ENCODE data around the gene PAM. TPM values are rescaled to one million over a fixed set of nuclear protein-coding genes. Genes with fewer than 3 reads are reported as not detected.

PAM gene
- total RNA-seq, 2 experiments from 2014 or later = 15.1 to 16.1 TPM

GRCh38 chr5:102742215-102742614 is 12.9 kb upstream of the PAM start:
- H3K27ac Mint-ChIP-seq = no peak overlapping the region
- H3K27me3 ChIP-seq (ENCODE audit: control insufficient read depth in 1 of 2, insufficient read depth in 2 of 2, low read length in 2 of 2) = no peaks in the 10 kb centered on the region
- CTCF ChIA-PET = no interaction called here
- H3K9me3 ChIP-seq (ENCODE audit: control insufficient read depth in 1 of 2, insufficient read depth in 1 of 2, low read length in 2 of 2) = no peaks in the 10 kb centered on the region
- ATAC-seq (ENCODE audit: poor library complexity) (no peak), DNase-seq (no peak)
- H3K4me1 Mint-ChIP-seq (ENCODE audit: low read depth) = no peaks in the 10 kb centered on the region
- H3K27ac ChIP-seq (ENCODE audit: low read depth in 1 of 2, low read length in 2 of 2) = no peak overlapping the region
- no peaks in the 10 kb centered on the region for H3K9me3 Mint-ChIP-seq
- TF ChIP-seq CTCF (IDR thresholded peaks at IDR 0.05) = no peak
- no peaks in the 10 kb centered on the region for H3K36me3 Mint-ChIP-seq (ENCODE audit: low read depth)
- POLR2A ChIA-PET = no interaction called here
- H3K4me3 Mint-ChIP-seq = no peak overlapping the region
- H3K27me3 Mint-ChIP-seq = no peaks in the 10 kb centered on the region
- intact Hi-C loops (cut with DNase I, micrococcal nuclease) = no loop called here
- no peak overlapping the region for H3K4me3 ChIP-seq (ENCODE audit: low read length)
- H3K4me1 ChIP-seq (ENCODE audit: insufficient read depth, low read length) = no peaks in the 10 kb centered on the region
- no peaks in the 10 kb centered on the region for H3K36me3 ChIP-seq (ENCODE audit: insufficient read depth, low read length)

DNA sequence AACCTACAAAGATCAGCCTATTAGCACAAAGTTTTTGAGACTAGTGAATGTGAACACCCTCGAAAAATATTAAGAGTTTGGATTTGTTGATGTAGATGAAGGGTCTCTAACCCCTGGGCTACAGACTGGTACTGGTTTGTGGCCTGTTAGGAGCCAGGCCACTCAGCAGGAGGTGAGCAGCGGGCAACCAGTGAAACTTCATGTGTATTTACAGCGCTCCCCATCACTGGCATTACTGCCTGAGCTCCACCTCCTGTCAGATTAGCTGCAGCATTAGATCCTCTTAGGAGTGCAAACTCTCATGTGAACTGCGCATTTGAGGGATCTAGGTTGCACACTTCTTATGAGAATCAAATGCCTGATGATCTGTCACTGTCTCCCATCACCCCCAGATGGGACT is 11.2 kb upstream of the PAM start:
- ChIA-PET CTCF (interaction anchor here (1.0 kb wide), 1 partner anchor 9 kb away, joined by 3 read pairs; no protein-coding TSS in a partner anchor), POLR2A (no interaction called here)
- H3K4me3 Mint-ChIP-seq = no peak overlapping the region
- no peak for DNase-seq
- Histone ChIP-seq H3K4me3 (ENCODE audit: low read length) (no peak overlapping the region), H3K9me3 (ENCODE audit: control insufficient read depth in 1 of 2, insufficient read depth in 1 of 2, low read length in 2 of 2) (no peaks in the 10 kb centered on the region), H3K27me3 (ENCODE audit: control insufficient read depth in 1 of 2, insufficient read depth in 2 of 2, low read length in 2 of 2) (no peaks in the 10 kb centered on the region), H3K36me3 (ENCODE audit: insufficient read depth, low read length) (no peaks in the 10 kb centered on the region), H3K27ac (ENCODE audit: low read depth in 1 of 2, low read length in 2 of 2) (no peak overlapping the region), H3K4me1 (ENCODE audit: insufficient read depth, low read length) (no peaks in the 10 kb centered on the region)
- no peaks in the 10 kb centered on the region for H3K4me1 Mint-ChIP-seq (ENCODE audit: low read depth)
- no peak overlapping the region for H3K27ac Mint-ChIP-seq
- ATAC-seq (ENCODE audit: poor library complexity) = no peak
- H3K36me3 Mint-ChIP-seq (ENCODE audit: low read depth) = no peaks in the 10 kb centered on the region
- no peak for TF ChIP-seq CTCF (IDR thresholded peaks at IDR 0.05)
- intact Hi-C loops (cut with DNase I, micrococcal nuclease) = no loop called here
- H3K9me3 Mint-ChIP-seq = no peaks in the 10 kb centered on the region
- H3K27me3 Mint-ChIP-seq = no peaks in the 10 kb centered on the region

DNA sequence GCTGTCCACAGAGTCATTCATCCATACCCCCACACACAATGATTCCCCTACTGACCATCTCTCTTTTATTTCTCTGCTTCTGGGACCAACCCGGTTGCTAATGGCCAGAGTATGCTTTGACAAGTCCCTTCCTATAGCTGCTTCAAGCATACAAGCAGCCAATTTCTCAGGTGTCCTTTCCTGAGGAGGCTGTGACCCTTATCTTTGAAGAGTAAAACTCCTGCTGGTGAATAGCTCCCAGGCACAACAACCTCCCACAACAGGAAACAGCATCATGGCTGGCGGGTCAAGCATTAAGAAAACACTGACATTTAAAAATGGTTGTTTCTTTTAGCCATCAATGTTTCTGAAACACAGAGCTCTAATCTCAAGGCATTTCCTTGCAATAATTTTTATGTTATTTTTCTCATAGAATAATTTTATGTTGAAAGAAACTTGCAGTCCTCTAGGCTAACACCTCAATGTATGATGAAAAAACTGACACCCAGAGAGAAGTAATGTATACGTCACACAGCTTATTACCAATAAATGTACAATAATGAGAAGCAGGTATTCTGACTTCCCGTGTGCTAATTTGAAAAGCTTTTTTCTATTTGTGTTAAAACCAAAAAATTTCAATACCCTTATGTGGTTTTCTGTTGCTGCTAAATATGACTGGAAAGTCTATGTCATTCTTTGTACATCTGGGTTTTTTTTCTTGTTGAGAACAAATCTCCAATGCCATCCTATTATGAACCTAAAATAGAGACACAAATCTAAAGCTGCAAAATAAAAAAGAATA is 7.5 kb upstream of the PAM start:
- Histone ChIP-seq H3K4me3 (ENCODE audit: low read length) (no peak overlapping the region), H3K36me3 (ENCODE audit: insufficient read depth, low read length) (no peaks in the 10 kb centered on the region), H3K27me3 (ENCODE audit: control insufficient read depth in 1 of 2, insufficient read depth in 2 of 2, low read length in 2 of 2) (no peaks in the 10 kb centered on the region), H3K27ac (ENCODE audit: low read depth in 1 of 2, low read length in 2 of 2) (no peak overlapping the region), H3K4me1 (ENCODE audit: insufficient read depth, low read length) (no peaks in the 10 kb centered on the region), H3K9me3 (ENCODE audit: control insufficient read depth in 1 of 2, insufficient read depth in 1 of 2, low read length in 2 of 2) (peaks cover 0 to 9% of the 10 kb centered on the region in 2 experiments)
- Mint-ChIP-seq H3K27me3 (peaks cover 4% of the 10 kb centered on the region), H3K4me1 (ENCODE audit: low read depth) (no peaks in the 10 kb centered on the region), H3K36me3 (ENCODE audit: low read depth) (no peaks in the 10 kb centered on the region), H3K4me3 (no peak overlapping the region), H3K27ac (no peak overlapping the region), H3K9me3 (no peaks in the 10 kb centered on the region)
- POLR2A ChIA-PET = no interaction called here
- no peak for DNase-seq
- no peak for ATAC-seq (ENCODE audit: poor library complexity)
- no peak for TF ChIP-seq CTCF (IDR thresholded peaks at IDR 0.05)
- intact Hi-C loops (cut with DNase I, micrococcal nuclease) = no loop called here
- CTCF ChIA-PET = interaction anchor here (1.2 kb wide), 1 partner anchor 31 kb away, joined by 3 read pairs; no protein-coding TSS in a partner anchor

All from CD4-positive, alpha-beta T cell (primary cell).